Right lobe of liver (tissue), 6 donors: ENCODE results near the gene SPRYD3. TPM values are rescaled to one million over a fixed set of nuclear protein-coding genes. Genes with fewer than 3 reads are reported as not detected.

Source experiments
- ATAC-seq, 4 donors: fragments of 200-7000 bp; cut with Tn5 transposase; one replicate each; pipeline ENCODE4 v1.9.1; 2020; ENCODE audit warnings: mild to moderate bottlenecking in 4 of 4, moderate library complexity in 4 of 4
- DNase-seq, 3 donors: peaks; one replicate each; pipeline ENCODE4 v3.0.0-alpha.2; 2020
- H3K27ac ChIP-seq, 3 donors: fragments of 200-600 bp; one replicate each; pipeline ENCODE4 v1.8.0; 2022
- H3K27me3 ChIP-seq, 2 donors: fragments of 200-600 bp; one replicate each; pipeline ENCODE4 v1.8.0; 2022
- H3K36me3 ChIP-seq, 4 donors: fragments of 200-600 bp; sonication (generic) in 1 of 4; one replicate each; pipeline versions ENCODE4 v1.5.1 to v1.8.0; 2017 to 2022; ENCODE audit warnings: control low read depth in 1 of 4
- H3K4me1 ChIP-seq, 4 donors: fragments of 200-600 bp; sonication (generic) in 1 of 4; one replicate each; pipeline versions ENCODE4 v1.5.1 to v1.8.0; 2017 to 2022; ENCODE audit warnings: control low read depth in 1 of 4
- H3K4me3 ChIP-seq, 3 donors: fragments of 200-600 bp; one replicate each; pipeline ENCODE4 v1.8.0; 2022
- H3K9me3 ChIP-seq, 4 donors: fragments of 200-600 bp; sonication (generic) in 1 of 4; one replicate each; pipeline versions ENCODE4 v1.5.1 to v1.8.0; 2017 to 2022; ENCODE audit warnings: control low read depth in 1 of 4
- POLR2A ChIP-seq: fragments of 450-650 bp; IDR thresholded peaks from one replicate; pipeline ENCODE4 v1.6.1; 2017; ENCODE audit warnings: antibody characterized with exemption, mild to moderate bottlenecking
- WGBS: methylation state at CpG from one replicate; pipeline ENCODE4 v1.1.6; 2018; ENCODE audit warnings: low coverage, low lambda C conversion rate; ENCODE audit not compliant: insufficient coverage; ENCODE audit errors: missing lambda C conversion rate; 5-methylcytosine and 5-hydroxymethylcytosine counted together
- intact Hi-C, 2 donors: fragments of 100-400 bp; cut with DNase I; formaldehyde crosslinking; loops; one replicate each; pipeline versions ENCODE4 v1.11.2 to v1.14.1; 2022
- total RNA-seq, 6 experiments: library from RNA; depleted of rRNA in 2 of 6; stranded (reverse); fragments of >200 nt in 2 of 6; fragmentation: NEBNext Ultra II Directional in 3 of 6; extraction: Animal tissue kit (Norgen Biotek cat#: 25700) in 3 of 6; gene quantifications; one replicate each; pipeline versions ENCODE4 v1.1.0 to v1.2.4, GENCODE V29; 2016 to 2023
- TF ChIP-seq, protein P1 (sequence below), 4 donors: fragments of 200-600 bp in 3 of 4; fragments of 450-650 bp in 1 of 4; IDR thresholded peaks; one replicate each; pipeline versions ENCODE4 v1.5.1 to v1.8.0; 2016 to 2022; ENCODE audit warnings: antibody characterized with exemption in 4 of 4, mild to moderate bottlenecking in 2 of 4
- donor health status: DM: no; HTN: yes; CAD: no.
- donor health status: DM: no; HTN: no; CAD: no.
- donor health status: DM: no; HTN: no; CAD: no.
- donor health status: DM: no; HTN: yes; CAD: no.
- donor health status: DM: no; HTN: yes; CAD: no.

The SPRYD3 gene
- total RNA-seq, 6 experiments from 2014 or later = 12.3 to 18.2 (median 14.4) TPM

DNA sequence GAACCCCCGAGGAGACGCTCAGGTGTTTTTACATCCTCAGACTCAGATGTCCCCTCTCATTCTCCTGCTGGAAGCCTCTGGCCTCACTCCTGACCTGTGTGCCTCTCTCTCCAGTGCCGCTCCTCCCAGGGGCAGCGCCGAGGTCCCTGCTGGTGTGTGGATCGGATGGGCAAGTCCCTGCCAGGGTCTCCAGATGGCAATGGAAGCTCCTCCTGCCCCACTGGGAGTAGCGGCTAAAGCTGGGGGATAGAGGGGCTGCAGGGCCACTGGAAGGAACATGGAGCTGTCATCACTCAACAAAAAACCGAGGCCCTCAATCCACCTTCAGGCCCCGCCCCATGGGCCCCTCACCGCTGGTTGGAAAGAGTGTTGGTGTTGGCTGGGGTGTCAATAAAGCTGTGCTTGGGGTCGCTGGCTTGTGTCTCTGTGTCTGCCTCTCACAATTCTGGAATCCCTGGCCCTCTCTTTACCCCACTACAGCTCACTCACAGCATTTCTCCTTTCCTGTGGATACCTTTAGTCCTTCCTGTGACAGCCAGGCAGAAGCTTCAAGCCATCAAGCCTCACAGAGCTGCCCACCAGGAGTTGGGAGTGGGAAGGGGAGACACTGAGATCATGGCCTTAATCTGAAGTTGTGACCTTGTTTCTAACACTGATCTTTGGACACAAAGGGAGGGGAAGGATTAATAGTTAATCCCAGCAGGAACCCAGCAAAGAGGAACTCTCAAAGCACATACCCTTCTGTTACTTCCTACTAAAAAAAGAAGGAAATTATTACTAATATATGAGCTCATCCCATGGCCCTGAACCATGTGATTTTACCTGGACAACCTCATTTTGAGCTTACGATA lies 23.0 kb upstream of the SPRYD3 start:
- H3K4me1 ChIP-seq = peaks cover 0 to 49% (median 23%) of the 10 kb centered on the region in 4 donors
- DNase-seq (no peak), ATAC-seq (peak; percentile 45 to 64 (median 60))
- intact Hi-C loops = loop anchor here in 1 of 2 donors (5.0 kb wide), 1 partner anchor 35 kb away; no protein-coding TSS in a partner anchor
- no peaks in the 10 kb centered on the region for H3K9me3 ChIP-seq
- no peaks in the 10 kb centered on the region for H3K36me3 ChIP-seq
- no peak overlapping the region for H3K4me3 ChIP-seq
- no peak for TF ChIP-seq POLR2A
- TF ChIP-seq, protein P1, sequence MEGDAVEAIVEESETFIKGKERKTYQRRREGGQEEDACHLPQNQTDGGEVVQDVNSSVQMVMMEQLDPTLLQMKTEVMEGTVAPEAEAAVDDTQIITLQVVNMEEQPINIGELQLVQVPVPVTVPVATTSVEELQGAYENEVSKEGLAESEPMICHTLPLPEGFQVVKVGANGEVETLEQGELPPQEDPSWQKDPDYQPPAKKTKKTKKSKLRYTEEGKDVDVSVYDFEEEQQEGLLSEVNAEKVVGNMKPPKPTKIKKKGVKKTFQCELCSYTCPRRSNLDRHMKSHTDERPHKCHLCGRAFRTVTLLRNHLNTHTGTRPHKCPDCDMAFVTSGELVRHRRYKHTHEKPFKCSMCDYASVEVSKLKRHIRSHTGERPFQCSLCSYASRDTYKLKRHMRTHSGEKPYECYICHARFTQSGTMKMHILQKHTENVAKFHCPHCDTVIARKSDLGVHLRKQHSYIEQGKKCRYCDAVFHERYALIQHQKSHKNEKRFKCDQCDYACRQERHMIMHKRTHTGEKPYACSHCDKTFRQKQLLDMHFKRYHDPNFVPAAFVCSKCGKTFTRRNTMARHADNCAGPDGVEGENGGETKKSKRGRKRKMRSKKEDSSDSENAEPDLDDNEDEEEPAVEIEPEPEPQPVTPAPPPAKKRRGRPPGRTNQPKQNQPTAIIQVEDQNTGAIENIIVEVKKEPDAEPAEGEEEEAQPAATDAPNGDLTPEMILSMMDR (IDR thresholded peaks at IDR 0.05) = no peak
- H3K27ac ChIP-seq = peak overlapping the region; percentile 47 to 77 (median 67)
- H3K27me3 ChIP-seq = no peaks in the 10 kb centered on the region
- 45% methylated on average over 4 of the region's 12 CpGs for WGBS

DNA sequence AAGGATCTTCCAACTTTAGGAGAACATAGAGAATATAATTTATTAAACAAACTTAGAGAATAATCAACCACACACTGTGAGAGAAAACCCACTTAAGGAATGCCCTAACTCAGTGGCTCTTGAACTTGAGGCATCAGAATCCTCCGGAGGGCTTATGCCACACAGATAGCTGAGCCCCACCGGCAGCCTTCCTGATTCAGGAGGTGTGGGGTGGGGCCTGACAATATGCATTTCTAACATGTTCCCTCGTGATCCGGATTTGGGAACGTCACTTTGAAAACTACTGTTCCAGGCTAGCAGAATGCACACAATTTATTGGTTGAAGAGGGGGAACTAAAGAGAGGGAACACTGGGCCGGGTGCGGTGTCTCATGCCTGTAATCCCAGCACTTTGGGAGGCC lies 22.1 kb upstream of the SPRYD3 start:
- ATAC-seq (no peak), DNase-seq (no peak)
- Histone ChIP-seq H3K27me3 (no peaks in the 10 kb centered on the region), H3K4me1 (peaks cover 0 to 49% (median 24%) of the 10 kb centered on the region in 4 donors), H3K36me3 (no peaks in the 10 kb centered on the region), H3K4me3 (no peak overlapping the region), H3K27ac (no peak overlapping the region), H3K9me3 (no peaks in the 10 kb centered on the region)
- intact Hi-C loops = loop anchor here in 1 of 2 donors (5.0 kb wide), 1 partner anchor 34 kb away; no protein-coding TSS in a partner anchor
- 90% methylated on average over 7 of the region's 7 CpGs for WGBS
- TF ChIP-seq, protein P1 (IDR thresholded peaks at IDR 0.05) = no peak
- TF ChIP-seq POLR2A = no peak

DNA sequence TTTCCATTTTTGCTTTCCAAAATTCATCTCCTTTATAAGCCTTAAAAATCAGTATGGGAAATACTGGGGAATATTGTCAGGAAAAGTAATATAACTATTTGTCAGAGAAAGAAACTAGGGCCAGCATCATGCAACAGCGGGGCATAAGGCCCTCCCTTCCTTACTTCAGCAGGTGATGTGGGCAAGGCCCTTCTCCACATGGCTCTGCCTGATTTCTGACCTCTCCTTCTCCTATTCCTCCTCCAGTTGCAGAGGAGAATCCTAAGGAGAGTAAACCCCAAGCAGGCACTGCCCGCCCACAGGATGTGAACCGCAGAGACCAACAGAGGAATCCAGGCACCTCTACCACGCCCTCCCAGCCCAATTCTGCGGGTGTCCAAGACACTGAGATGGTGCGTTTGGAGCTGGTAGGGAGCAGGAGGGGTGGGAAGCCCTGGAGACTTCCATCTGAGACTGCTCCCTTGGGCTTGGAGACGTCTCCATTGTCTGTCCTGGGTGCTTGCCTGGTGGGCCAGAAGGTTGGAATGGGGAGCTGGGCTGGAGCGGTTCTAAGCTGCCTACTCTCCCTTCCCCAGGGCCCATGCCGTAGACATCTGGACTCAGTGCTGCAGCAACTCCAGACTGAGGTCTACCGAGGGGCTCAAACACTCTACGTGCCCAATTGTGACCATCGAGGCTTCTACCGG lies 21.4 kb upstream of the SPRYD3 start:
- intact Hi-C loops = loop anchor here in 1 of 2 donors (5.0 kb wide), 1 partner anchor 33 kb away; no protein-coding TSS in a partner anchor
- Histone ChIP-seq H3K36me3 (no peaks in the 10 kb centered on the region), H3K4me1 (peaks cover 0 to 46% (median 24%) of the 10 kb centered on the region in 4 donors), H3K9me3 (no peaks in the 10 kb centered on the region), H3K27ac (no peak overlapping the region), H3K27me3 (no peaks in the 10 kb centered on the region), H3K4me3 (no peak overlapping the region)
- TF ChIP-seq POLR2A = no peak
- TF ChIP-seq, protein P1 (IDR thresholded peaks at IDR 0.05) = no peak
- ATAC-seq = no peak
- 91% methylated on average over 5 of the region's 13 CpGs for WGBS
- no peak for DNase-seq

DNA sequence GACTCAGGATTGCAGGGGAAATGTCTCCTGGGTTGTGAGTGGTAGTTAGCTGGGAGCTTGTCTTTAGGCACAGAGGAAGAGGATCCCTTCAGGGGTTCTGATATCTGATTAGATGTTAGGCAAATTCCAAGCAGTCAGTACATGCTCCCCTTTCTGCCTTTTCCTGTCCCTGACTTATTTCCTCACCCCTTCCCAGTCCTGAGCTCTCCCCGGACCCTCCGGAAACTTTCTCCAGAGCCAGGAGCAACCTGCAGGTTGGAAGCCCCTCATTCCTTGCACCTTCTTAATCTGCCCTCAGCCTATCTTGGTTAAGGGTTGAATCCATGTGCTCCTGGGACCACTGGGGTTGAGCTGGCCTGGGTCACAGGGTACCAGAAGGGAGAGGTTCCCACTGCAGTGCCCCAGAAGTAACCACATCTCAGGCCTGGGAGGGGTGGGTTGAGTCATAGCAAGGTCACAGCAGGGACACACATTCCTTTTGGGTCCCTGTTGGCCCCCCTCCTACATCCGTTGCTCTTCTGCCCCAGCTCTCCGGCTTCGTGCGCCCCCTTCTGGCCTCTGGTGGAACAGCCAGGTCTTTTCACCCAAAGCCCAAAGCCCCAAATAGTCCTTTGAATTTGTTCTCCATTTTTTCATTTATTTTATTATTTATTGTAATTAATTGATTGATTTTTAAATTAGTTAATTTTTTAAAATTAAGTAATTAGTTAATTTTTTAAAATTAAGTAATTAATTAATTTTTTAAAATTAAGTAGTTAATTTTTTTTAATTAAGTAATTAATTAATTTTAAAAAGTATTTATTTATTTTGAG lies 20.1 kb upstream of the SPRYD3 start:
- DNase-seq = peak; percentile 84 to 87 (median 84)
- no peak for TF ChIP-seq POLR2A
- TF ChIP-seq, protein P1 (IDR thresholded peaks at IDR 0.05) = peak; percentile 84 to 99 (median 98)
- Histone ChIP-seq H3K27me3 (no peaks in the 10 kb centered on the region), H3K9me3 (no peaks in the 10 kb centered on the region), H3K36me3 (no peaks in the 10 kb centered on the region), H3K4me1 (peaks cover 0 to 38% (median 19%) of the 10 kb centered on the region in 4 donors), H3K27ac (peak overlapping the region in 2 of 3 donors; percentile 15 to 37), H3K4me3 (no peak overlapping the region)
- peak; percentile 57 to 66 (median 64) for ATAC-seq
- intact Hi-C loops = loop anchor here in 1 of 2 donors (5.0 kb wide), 1 partner anchor 37 kb away; no protein-coding TSS in a partner anchor
- WGBS = 12% methylated on average over 5 of the region's 6 CpGs
